Ovary (tissue), 3 donors: Measurements from ENCODE around the gene ZNHIT6.

Experiments
- CTCF ChIP-seq, 3 donors: fragments of 450-650 bp in 2 of 3; fragments of 200-600 bp in 1 of 3; IDR thresholded peaks; one replicate each; pipeline versions ENCODE4 v1.5.1 to v1.8.0; 2016 to 2022; ENCODE audit warnings: antibody characterized with exemption in 3 of 3, mild to moderate bottlenecking in 1 of 3
- EP300 ChIP-seq: sonication (generic); formaldehyde crosslinking; IDR thresholded peaks from one replicate; pipeline ENCODE4 v1.6.1; 2017; ENCODE audit warnings: antibody characterized with exemption
- POLR2A ChIP-seq: fragments of 450-650 bp; IDR thresholded peaks from one replicate; pipeline ENCODE4 v1.6.1; 2017; ENCODE audit warnings: antibody characterized with exemption, mild to moderate bottlenecking, moderate library complexity
- donor health status: DM: no; HTN: no; CAD: no.

DNA sequence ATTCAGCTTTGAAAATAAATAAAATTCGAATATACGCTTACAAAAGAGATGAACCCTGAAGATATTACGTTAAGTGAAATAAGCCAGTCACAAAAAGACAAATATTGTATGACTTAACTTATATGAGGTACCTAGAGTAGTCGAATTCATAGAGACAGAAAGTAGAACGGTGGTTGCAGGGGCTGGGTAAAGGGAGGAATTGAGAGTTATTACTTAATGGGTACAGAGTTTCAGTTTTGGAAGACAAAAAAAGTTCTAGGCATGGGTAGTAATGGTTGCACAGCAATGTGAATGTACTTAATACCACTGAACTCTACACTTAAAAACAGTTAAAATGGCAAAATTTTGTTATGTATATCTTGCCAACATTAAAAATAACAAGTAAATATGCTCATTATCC, 48.6 kb upstream of the ZNHIT6 start:
- no peak for TF ChIP-seq CTCF (IDR thresholded peaks at IDR 0.05)
- TF ChIP-seq EP300: no peak
- TF ChIP-seq POLR2A: no peak
